Subcutaneous abdominal adipose tissue (tissue), 5 donors: ENCODE measurements around the gene MAK.
"Not testable (repeated sequence)": the region's sequence is repeated elsewhere in the genome, so short reads cannot be mapped to it uniquely, and the experiment has no call there.

Source experiments
- H3K27ac ChIP-seq: one replicate; pipeline ENCODE4 v1.7.0; 2013; ENCODE audit warnings: low read depth, mild to moderate bottlenecking, inconsistent platforms, low read length, moderate library complexity
- H3K27me3 ChIP-seq, 5 donors: one replicate each; pipeline ENCODE4 v1.7.0; 2013; ENCODE audit warnings: low read length in 5 of 5, inconsistent platforms in 1 of 5; ENCODE audit not compliant: control insufficient read depth in 5 of 5, insufficient read depth in 4 of 5
- H3K36me3 ChIP-seq, 5 donors: one replicate each; pipeline ENCODE4 v1.7.0; 2013; ENCODE audit warnings: low read length in 5 of 5; ENCODE audit not compliant: control insufficient read depth in 5 of 5, insufficient read depth in 5 of 5
- H3K4me1 ChIP-seq, 5 donors: one replicate each; pipeline ENCODE4 v1.7.0; 2013; ENCODE audit warnings: low read length in 5 of 5, mild to moderate bottlenecking in 3 of 5, moderate library complexity in 1 of 5; ENCODE audit not compliant: control insufficient read depth in 5 of 5, insufficient read depth in 5 of 5
- H3K4me3 ChIP-seq, 5 donors: one replicate each; pipeline ENCODE4 v1.7.0; 2013; ENCODE audit warnings: low read length in 5 of 5, low read depth in 1 of 5
- H3K9ac ChIP-seq, 5 donors: one replicate each; pipeline ENCODE4 v1.7.0; 2013; ENCODE audit warnings: low read length in 5 of 5, mild to moderate bottlenecking in 4 of 5, moderate library complexity in 3 of 5
- H3K9me3 ChIP-seq, 5 donors: one replicate each; pipeline ENCODE4 v1.7.0; 2013; ENCODE audit warnings: low read length in 5 of 5; ENCODE audit not compliant: control insufficient read depth in 5 of 5
- donor health status: healthy.
- donor health status: healthy.
- donor health status: healthy.
- donor health status: healthy.
- donor health status: healthy.

MAK gene

DNA sequence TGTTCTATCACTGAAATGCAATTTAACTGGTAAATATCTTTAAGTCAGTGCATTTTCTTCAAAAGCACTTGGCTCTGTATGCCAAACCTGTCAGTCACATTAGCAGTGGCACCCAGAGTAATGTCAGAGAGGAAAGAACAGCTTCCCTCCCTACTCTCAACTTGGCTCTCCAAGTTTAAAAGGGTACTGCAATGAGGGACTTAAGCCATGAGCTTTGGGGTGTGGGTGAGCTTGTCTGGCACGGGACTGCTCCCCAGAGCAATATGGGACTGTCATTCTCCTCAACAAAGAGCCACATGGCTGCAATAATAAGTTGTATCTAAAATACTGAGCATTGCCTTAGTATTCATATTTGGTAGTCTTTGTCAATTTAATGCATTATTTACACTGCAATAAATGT is 39.5 kb upstream of the MAK start:
- Histone ChIP-seq H3K27me3 (peaks cover 0 to 31% (median 21%) of the 10 kb centered on the region in 5 donors), H3K36me3 (no peaks in the 10 kb centered on the region), H3K9ac (no peak overlapping the region), H3K4me1 (peaks cover 0 to 13% (median 7%) of the 10 kb centered on the region in 5 donors), H3K4me3 (no peak overlapping the region), H3K9me3 (no peaks in the 10 kb centered on the region), H3K27ac (no peak overlapping the region)

GRCh38 chr6:10877012-10877411 is 38.7 kb upstream of the MAK start:
- H3K27me3 ChIP-seq = peaks cover 0 to 22% (median 14%) of the 10 kb centered on the region in 5 donors
- H3K9ac ChIP-seq = no peak overlapping the region
- H3K4me3 ChIP-seq = no peak overlapping the region
- H3K36me3 ChIP-seq = no peaks in the 10 kb centered on the region
- H3K9me3 ChIP-seq = no peaks in the 10 kb centered on the region
- peaks cover 0 to 6% (median 3%) of the 10 kb centered on the region in 5 donors for H3K4me1 ChIP-seq
- H3K27ac ChIP-seq = no peak overlapping the region

- no peaks in the 10 kb centered on the region for H3K9me3 ChIP-seq
- no peak overlapping the region for H3K27ac ChIP-seq
- peaks cover 0 to 5% (median 0%) of the 10 kb centered on the region in 5 donors for H3K27me3 ChIP-seq
- H3K9ac ChIP-seq = no peak overlapping the region
- no peaks in the 10 kb centered on the region for H3K4me1 ChIP-seq
- no peak overlapping the region for H3K4me3 ChIP-seq
- no peaks in the 10 kb centered on the region for H3K36me3 ChIP-seq
These were observed 36.7 kb upstream of the MAK start for GRCh38 chr6:10875026-10875425.

GRCh38 chr6:10874207-10874606 is 35.9 kb upstream of the MAK start:
- Histone ChIP-seq H3K4me3 (no peak overlapping the region), H3K36me3 (no peaks in the 10 kb centered on the region), H3K4me1 (no peaks in the 10 kb centered on the region), H3K27me3 (peaks cover 0 to 3% (median 0%) of the 10 kb centered on the region in 5 donors), H3K9ac (no peak overlapping the region), H3K9me3 (no peaks in the 10 kb centered on the region), H3K27ac (no peak overlapping the region)

DNA sequence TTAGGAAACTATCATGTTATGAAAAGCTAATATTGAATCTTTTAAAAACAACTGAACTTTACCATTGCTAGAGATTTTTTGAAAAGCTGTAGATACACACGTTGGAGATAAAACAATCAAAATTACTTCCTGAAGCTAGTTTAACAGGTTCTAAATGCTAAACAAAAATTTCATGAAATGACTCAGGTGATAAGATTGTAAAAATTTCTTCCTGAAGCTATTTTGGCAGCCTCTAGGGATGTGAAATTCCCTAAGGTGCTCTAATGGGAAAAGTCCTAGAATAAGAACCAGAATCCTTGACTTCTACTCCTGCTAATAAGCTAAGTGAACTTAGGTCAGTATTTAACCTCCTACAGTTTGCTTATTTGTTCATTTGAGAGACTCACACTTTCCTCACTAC is 35.0 kb upstream of the MAK start:
- no peak overlapping the region for H3K27ac ChIP-seq

DNA sequence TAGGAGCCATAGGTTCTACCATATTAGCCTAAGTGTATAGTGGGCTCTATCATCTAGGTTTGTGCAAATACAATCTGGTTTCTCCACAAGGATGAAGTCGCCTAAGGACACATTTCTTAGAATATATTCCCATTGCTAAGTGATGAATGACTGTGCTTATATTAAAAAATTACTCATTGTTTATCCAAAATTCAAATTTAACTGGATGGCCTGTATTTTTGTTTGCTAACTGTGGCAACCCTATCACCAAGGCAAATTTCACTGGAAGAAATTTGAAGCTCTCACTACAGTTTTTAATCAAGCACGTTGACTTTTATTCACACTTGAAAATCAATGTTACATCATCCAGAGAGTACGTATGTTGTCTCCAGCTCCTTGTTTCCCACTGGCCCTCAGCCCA is 29.6 kb upstream of the MAK start:
- H3K4me3 ChIP-seq = no peak overlapping the region
- H3K9me3 ChIP-seq = no peaks in the 10 kb centered on the region
- H3K4me1 ChIP-seq = no peaks in the 10 kb centered on the region
- no peaks in the 10 kb centered on the region for H3K27me3 ChIP-seq
- H3K36me3 ChIP-seq = no peaks in the 10 kb centered on the region
- no peak overlapping the region for H3K27ac ChIP-seq
- no peak overlapping the region for H3K9ac ChIP-seq

More for the DNA sequence above, 35.0 kb upstream of the MAK start:
- Histone ChIP-seq H3K4me1 (no peaks in the 10 kb centered on the region), H3K4me3 (no peak overlapping the region), H3K9me3 (no peaks in the 10 kb centered on the region), H3K36me3 (no peaks in the 10 kb centered on the region), H3K27me3 (peaks cover 0 to 3% (median 0%) of the 10 kb centered on the region in 5 donors), H3K9ac (no peak overlapping the region)

GRCh38 chr6:10866709-10867108 is 28.4 kb upstream of the MAK start:
- H3K9ac ChIP-seq, H3K27ac ChIP-seq, H3K27me3 ChIP-seq, H3K4me3 ChIP-seq, H3K9me3 ChIP-seq, H3K36me3 ChIP-seq, H3K4me1 ChIP-seq: not testable (repeated sequence)

- H3K36me3 ChIP-seq, H3K9me3 ChIP-seq, H3K4me3 ChIP-seq, H3K9ac ChIP-seq, H3K27ac ChIP-seq, H3K4me1 ChIP-seq, H3K27me3 ChIP-seq: not testable (repeated sequence)
These were observed 24.7 kb upstream of the MAK start for GRCh38 chr6:10863031-10863430.

DNA sequence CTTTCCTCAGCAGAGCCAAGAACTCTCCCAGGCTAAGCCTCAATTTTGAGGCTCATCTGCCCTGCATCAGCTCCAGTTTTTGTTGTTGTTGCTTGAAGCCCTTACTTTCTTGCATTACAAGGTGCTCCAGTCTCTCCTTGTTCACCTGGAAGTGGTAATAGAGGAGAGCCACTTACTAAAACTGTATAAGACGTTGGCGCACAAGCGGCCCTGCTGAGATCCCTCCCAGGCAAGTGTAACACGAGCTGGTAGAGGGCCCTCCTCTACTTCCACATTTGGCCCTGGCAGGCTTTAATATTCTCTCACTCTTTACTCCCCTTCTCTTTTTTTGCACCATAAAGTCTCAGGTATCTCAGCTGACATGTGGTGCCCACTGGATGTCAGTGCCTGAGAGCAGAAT is 24.0 kb upstream of the MAK start:
- H3K27me3 ChIP-seq = no peaks in the 10 kb centered on the region
- H3K36me3 ChIP-seq = no peaks in the 10 kb centered on the region
- H3K27ac ChIP-seq = no peak overlapping the region
- H3K4me3 ChIP-seq = no peak overlapping the region
- no peaks in the 10 kb centered on the region for H3K9me3 ChIP-seq
- no peak overlapping the region for H3K9ac ChIP-seq
- no peaks in the 10 kb centered on the region for H3K4me1 ChIP-seq

GRCh38 chr6:10861086-10861485 is 22.7 kb upstream of the MAK start:
- H3K4me1 ChIP-seq = no peaks in the 10 kb centered on the region
- H3K27me3 ChIP-seq = no peaks in the 10 kb centered on the region
- H3K27ac ChIP-seq = no peak overlapping the region
- no peaks in the 10 kb centered on the region for H3K9me3 ChIP-seq
- no peak overlapping the region for H3K4me3 ChIP-seq
- no peak overlapping the region for H3K9ac ChIP-seq
- no peaks in the 10 kb centered on the region for H3K36me3 ChIP-seq

DNA sequence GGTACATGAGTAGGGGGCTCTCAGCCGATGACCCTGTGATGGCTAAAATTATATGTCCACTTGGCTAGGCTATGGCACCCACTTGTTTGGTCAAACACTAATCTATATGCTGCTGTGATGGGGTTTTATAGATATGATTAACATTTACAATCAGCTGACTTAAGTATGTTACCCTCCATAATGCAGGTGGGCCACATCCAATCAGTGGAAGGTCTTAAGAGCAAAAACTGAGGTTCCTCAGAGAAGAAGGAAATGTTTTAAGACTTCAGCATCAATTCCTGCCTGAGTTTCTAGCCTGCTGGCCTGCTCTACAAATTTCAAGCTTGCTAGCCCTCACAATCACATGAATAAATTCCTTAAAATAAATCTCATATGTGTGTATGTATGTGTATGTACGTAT is 18.9 kb upstream of the MAK start:
- Histone ChIP-seq H3K4me3 (no peak overlapping the region), H3K27ac (no peak overlapping the region), H3K9ac (no peak overlapping the region), H3K27me3 (no peaks in the 10 kb centered on the region), H3K36me3 (no peaks in the 10 kb centered on the region), H3K4me1 (no peaks in the 10 kb centered on the region), H3K9me3 (peaks cover 0 to 4% (median 0%) of the 10 kb centered on the region in 5 donors)
